Neural progenitor cell (in vitro differentiated cells): Measurements from ENCODE around the gene CLINT1. TPM values are rescaled to one million over a fixed set of nuclear protein-coding genes. Genes with fewer than 3 reads are reported as not detected.
"Not testable (repeated sequence)": the region's sequence is repeated elsewhere in the genome, so short reads cannot be mapped to it uniquely, and the experiment has no call there.

Source experiments
- DNase-seq: peaks from one replicate; pipeline ENCODE4 v3.0.0-alpha.2; 2016; ENCODE audit warnings: low spot score
- H2AFZ ChIP-seq: fragments of 200-600 bp; sonication (generic); replicated peaks from 2 replicates; pipeline ENCODE4 v1.6.1; 2016; ENCODE audit warnings: antibody characterized with exemption
- H3F3A ChIP-seq: fragments of 200-600 bp; sonication (generic); 2 replicates; pipeline ENCODE4 v1.6.1; 2016; ENCODE audit warnings: antibody characterized with exemption, low read depth
- H3K27ac ChIP-seq: fragments of 200-600 bp; sonication (generic); 2 replicates; pipeline ENCODE4 v1.5.1; 2016; ENCODE audit warnings: mild to moderate bottlenecking
- H3K27me3 ChIP-seq: fragments of 200-600 bp; sonication (generic); 2 replicates; pipeline ENCODE4 v1.6.1; 2016; ENCODE audit warnings: mild to moderate bottlenecking, moderate library complexity
- H3K36me3 ChIP-seq: fragments of 200-600 bp; sonication (generic); 2 replicates; pipeline ENCODE4 v1.5.1; 2016
- H3K4me1 ChIP-seq: fragments of 200-600 bp; sonication (generic); 2 replicates; pipeline ENCODE4 v1.6.1; 2016; ENCODE audit warnings: mixed run types
- H3K4me2 ChIP-seq: fragments of 200-600 bp; sonication (generic); 2 replicates; pipeline ENCODE4 v1.6.1; 2016
- H3K4me3 ChIP-seq: fragments of 200-600 bp; sonication (generic); 2 replicates; pipeline ENCODE4 v1.5.1; 2016
- H3K79me2 ChIP-seq: fragments of 200-600 bp; sonication (generic); 2 replicates; pipeline ENCODE4 v1.6.1; 2016; ENCODE audit warnings: low read depth
- H3K9ac ChIP-seq: fragments of 200-600 bp; sonication (generic); 2 replicates; pipeline ENCODE4 v1.6.1; 2016
- H3K9me3 ChIP-seq: fragments of 200-600 bp; sonication (generic); 2 replicates; pipeline ENCODE4 v1.5.1; 2016; ENCODE audit warnings: low read depth
- H4K20me1 ChIP-seq: fragments of 200-600 bp; sonication (generic); 2 replicates; pipeline ENCODE4 v1.6.1; 2016; ENCODE audit warnings: low read depth
- H3K27ac Mint-ChIP-seq: 3 replicates; pipeline ENCODE4 v1.8.0; 2021; ENCODE audit warnings: mixed read lengths
- H3K27me3 Mint-ChIP-seq: 2 replicates; pipeline ENCODE4 v1.8.0; 2022; ENCODE audit warnings: low read depth, mild to moderate bottlenecking, inconsistent platforms, moderate library complexity, mixed read lengths; ENCODE audit not compliant: insufficient read depth
- H3K36me3 Mint-ChIP-seq: 3 replicates; pipeline ENCODE4 v1.8.0; 2021; ENCODE audit warnings: mixed read lengths
- H3K4me1 Mint-ChIP-seq: 3 replicates; pipeline ENCODE4 v1.8.0; 2021; ENCODE audit warnings: mixed read lengths
- H3K4me3 Mint-ChIP-seq: 3 replicates; pipeline ENCODE4 v1.8.0; 2021; ENCODE audit warnings: mild to moderate bottlenecking, moderate library complexity, mixed read lengths
- H3K9me3 Mint-ChIP-seq: 3 replicates; pipeline ENCODE4 v1.8.0; 2020; ENCODE audit warnings: mixed read lengths
- EZH2 ChIP-seq: fragments of 200-600 bp; sonication (generic); IDR thresholded peaks from 2 replicates; pipeline ENCODE4 v1.6.1; 2017; ENCODE audit warnings: antibody characterized with exemption, mild to moderate bottlenecking, moderate library complexity
- EZH2phosphoT487 ChIP-seq: fragments of 200-600 bp; sonication (generic); IDR thresholded peaks from 2 replicates; pipeline ENCODE4 v1.6.1; 2017; ENCODE audit warnings: antibody characterized with exemption
- total RNA-seq: library from RNA; depleted of rRNA; stranded (reverse); fragments of >200 nt; gene quantifications from 2 replicates; pipeline ENCODE4 v1.2.3, GENCODE V29; 2015; ENCODE audit warnings: low replicate concordance
- TF ChIP-seq, protein P1 (sequence below): fragments of 200-600 bp; sonication (generic); IDR thresholded peaks from 2 replicates; pipeline ENCODE4 v1.5.1; 2017; ENCODE audit warnings: antibody characterized with exemption, mild to moderate bottlenecking

The CLINT1 gene
- total RNA-seq, 1 donor from 2014 or later: 65.0 TPM

DNA sequence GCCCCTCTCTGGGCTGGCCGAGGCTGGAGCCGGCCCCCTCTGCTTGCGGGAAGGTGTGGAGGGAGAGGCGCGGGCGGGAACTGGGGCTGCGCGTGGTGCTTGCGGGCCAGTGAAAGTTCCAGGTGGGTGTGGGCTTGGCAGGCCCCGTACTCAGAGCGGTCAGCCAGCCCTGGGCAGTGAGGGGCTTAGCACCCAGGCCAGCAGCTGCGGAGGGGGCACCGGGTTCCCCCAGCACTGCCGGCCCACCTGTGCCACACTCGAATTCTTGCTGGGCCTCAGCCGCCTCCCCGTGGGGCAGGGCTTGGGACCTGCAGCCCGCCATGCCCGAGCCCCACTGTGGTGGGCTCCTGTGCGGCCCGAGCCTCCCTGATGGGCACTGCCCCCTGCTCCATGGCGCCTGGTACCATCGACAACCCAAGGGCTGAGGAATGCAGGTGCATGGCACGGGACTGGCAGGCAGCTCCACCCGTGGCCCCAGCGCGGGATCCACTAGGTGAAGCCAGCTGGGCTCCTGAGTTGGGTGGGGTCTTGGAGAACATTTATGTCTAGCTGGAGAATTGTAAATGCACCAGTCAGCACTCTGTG is 27.9 kb upstream of the CLINT1 start:
- Histone ChIP-seq H3K4me1 (peaks cover 1% of the 10 kb centered on the region), H3K4me2 (no peak overlapping the region), H3K36me3 (no peaks in the 10 kb centered on the region), H3K79me2 (no peaks in the 10 kb centered on the region), H3K4me3 (no peak overlapping the region), H3K27me3 (no peaks in the 10 kb centered on the region), H4K20me1 (no peaks in the 10 kb centered on the region), H3K9me3 (no peaks in the 10 kb centered on the region), H2AFZ (no peak overlapping the region), H3F3A (no peaks in the 10 kb centered on the region), H3K27ac (no peak overlapping the region), H3K9ac (no peak overlapping the region)
- Mint-ChIP-seq H3K9me3 (peaks cover 8% of the 10 kb centered on the region), H3K4me3 (no peak overlapping the region), H3K36me3 (no peaks in the 10 kb centered on the region), H3K27ac (no peak overlapping the region), H3K4me1 (peaks cover 3% of the 10 kb centered on the region), H3K27me3 (peaks cover 2% of the 10 kb centered on the region)
- TF ChIP-seq, protein P1, sequence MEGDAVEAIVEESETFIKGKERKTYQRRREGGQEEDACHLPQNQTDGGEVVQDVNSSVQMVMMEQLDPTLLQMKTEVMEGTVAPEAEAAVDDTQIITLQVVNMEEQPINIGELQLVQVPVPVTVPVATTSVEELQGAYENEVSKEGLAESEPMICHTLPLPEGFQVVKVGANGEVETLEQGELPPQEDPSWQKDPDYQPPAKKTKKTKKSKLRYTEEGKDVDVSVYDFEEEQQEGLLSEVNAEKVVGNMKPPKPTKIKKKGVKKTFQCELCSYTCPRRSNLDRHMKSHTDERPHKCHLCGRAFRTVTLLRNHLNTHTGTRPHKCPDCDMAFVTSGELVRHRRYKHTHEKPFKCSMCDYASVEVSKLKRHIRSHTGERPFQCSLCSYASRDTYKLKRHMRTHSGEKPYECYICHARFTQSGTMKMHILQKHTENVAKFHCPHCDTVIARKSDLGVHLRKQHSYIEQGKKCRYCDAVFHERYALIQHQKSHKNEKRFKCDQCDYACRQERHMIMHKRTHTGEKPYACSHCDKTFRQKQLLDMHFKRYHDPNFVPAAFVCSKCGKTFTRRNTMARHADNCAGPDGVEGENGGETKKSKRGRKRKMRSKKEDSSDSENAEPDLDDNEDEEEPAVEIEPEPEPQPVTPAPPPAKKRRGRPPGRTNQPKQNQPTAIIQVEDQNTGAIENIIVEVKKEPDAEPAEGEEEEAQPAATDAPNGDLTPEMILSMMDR: no peak
- no peak for TF ChIP-seq EZH2
- no peak for TF ChIP-seq EZH2phosphoT487
- no peak for DNase-seq

DNA sequence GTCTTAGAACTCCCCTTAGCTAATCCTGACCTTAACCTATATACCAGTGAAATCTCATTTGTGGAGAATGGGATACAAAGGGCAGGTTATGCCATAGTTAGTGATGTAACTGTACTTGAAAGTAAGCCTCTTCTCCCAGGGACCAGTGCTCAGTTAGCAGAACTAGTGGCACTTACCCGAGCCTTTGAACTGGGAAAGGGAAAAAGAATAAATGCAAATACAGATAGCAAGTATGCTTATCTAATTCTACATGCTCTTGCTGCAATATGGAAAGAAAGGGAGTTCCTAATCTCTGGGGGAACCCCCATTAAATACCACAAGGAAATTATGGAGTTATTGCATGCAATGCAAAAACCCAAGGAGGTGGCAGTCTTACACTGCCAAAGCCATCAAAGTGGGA is 26.1 kb upstream of the CLINT1 start:
- H3K9ac ChIP-seq, H3K36me3 Mint-ChIP-seq, H3F3A ChIP-seq, H3K9me3 Mint-ChIP-seq, DNase-seq, H3K36me3 ChIP-seq, H3K9me3 ChIP-seq, H3K4me3 ChIP-seq, H3K27ac ChIP-seq, H3K4me1 ChIP-seq, H3K4me1 Mint-ChIP-seq, H3K27me3 ChIP-seq, H3K4me2 ChIP-seq, H2AFZ ChIP-seq, H3K79me2 ChIP-seq, H3K27ac Mint-ChIP-seq, H4K20me1 ChIP-seq, H3K4me3 Mint-ChIP-seq, H3K27me3 Mint-ChIP-seq: not testable (repeated sequence)

DNA sequence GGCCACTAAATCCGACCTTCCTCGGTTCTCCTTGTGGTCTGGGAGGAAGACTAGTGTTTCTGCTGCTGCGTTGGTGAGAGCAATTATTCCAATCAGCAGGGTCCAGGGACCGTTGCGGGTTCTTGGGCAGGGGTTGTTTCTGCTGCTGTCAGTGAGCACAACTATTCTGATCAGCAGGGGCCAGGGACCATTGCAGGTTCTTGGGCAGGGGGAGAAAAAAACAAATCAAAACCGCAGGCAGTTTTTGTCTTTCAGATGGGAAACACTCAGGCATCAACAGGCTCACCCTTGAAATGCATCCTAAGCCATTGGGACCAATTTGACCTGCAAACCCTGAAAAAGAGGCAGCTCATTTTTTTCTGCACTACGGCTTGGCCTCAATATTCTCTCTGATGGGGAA is 22.6 kb upstream of the CLINT1 start:
- DNase-seq, H3K4me2 ChIP-seq, H3K4me1 ChIP-seq, H3K4me1 Mint-ChIP-seq, H3K9me3 Mint-ChIP-seq, H3K36me3 ChIP-seq, H3K27ac Mint-ChIP-seq, H3K4me3 Mint-ChIP-seq, H3K27ac ChIP-seq, H3F3A ChIP-seq, H3K27me3 Mint-ChIP-seq, H3K79me2 ChIP-seq, H4K20me1 ChIP-seq, H3K4me3 ChIP-seq, H3K36me3 Mint-ChIP-seq, H3K9ac ChIP-seq, H3K9me3 ChIP-seq, H3K27me3 ChIP-seq: not testable (repeated sequence)
- peak overlapping the region; percentile 72 for H2AFZ ChIP-seq

DNA sequence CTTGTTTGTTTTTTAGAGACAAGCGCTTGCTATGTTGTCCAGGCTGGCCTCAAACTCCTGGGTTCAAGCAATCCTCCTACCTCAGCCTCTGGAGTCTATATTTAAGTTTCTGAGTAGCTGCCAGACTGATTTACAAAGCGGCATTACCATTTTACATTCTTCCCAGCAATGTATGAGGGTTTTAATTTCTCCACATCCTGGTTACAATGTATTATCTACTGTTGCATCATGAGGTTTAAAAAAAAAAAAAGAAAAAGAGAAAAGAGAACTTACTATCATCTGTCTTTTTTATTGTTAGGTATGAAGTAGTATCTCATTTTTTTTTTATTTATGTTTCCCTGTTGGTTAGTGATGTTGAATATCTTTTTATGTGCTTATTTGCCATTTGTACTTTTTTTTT is 18.9 kb upstream of the CLINT1 start:
- Mint-ChIP-seq H3K4me3 (no peak overlapping the region), H3K36me3 (no peaks in the 10 kb centered on the region), H3K9me3 (peaks cover 6% of the 10 kb centered on the region), H3K27me3 (no peaks in the 10 kb centered on the region), H3K4me1 (peaks cover 4% of the 10 kb centered on the region), H3K27ac (no peak overlapping the region)
- Histone ChIP-seq H3K4me2 (no peak overlapping the region), H3K36me3 (no peaks in the 10 kb centered on the region), H2AFZ (no peak overlapping the region), H3K9me3 (no peaks in the 10 kb centered on the region), H3K79me2 (no peaks in the 10 kb centered on the region), H3K9ac (no peak overlapping the region), H4K20me1 (no peaks in the 10 kb centered on the region), H3K27me3 (no peaks in the 10 kb centered on the region), H3K27ac (no peak overlapping the region), H3K4me1 (peaks cover 4% of the 10 kb centered on the region), H3K4me3 (no peak overlapping the region), H3F3A (no peaks in the 10 kb centered on the region)
- TF ChIP-seq, protein P1: no peak
- no peak for TF ChIP-seq EZH2phosphoT487
- DNase-seq: no peak
